ENCODE data around the gene CAMK2N1.

CAMK2N1 gene

GRCh38 chr1:20474333-20474975 is 11.6 kb downstream of the CAMK2N1 start:
- Histone ChIP-seq H3K4me3 (ENCODE audit: low read length) (no peak overlapping the region), H3K4me1 (ENCODE audit: insufficient read depth, low read length) (peaks cover 13% of the 10 kb centered on the region), H3K27me3 (ENCODE audit: insufficient read depth, low read length) (peaks cover 34% of the 10 kb centered on the region), H3K36me3 (ENCODE audit: insufficient read depth, low read depth, low read length) (no peaks in the 10 kb centered on the region), H3K9ac (ENCODE audit: low read depth, low read length) (no peak overlapping the region), H3K9me3 (ENCODE audit: insufficient read depth, low read depth, low read length) (no peaks in the 10 kb centered on the region), H3K27ac (ENCODE audit: low read length) (no peak overlapping the region)

GRCh38 chr1:20473894-20474293 is 12.1 kb downstream of the CAMK2N1 start:
- peak overlapping the region; percentile 67; the same call in 1 of the 2 replicates for H3K4me3 ChIP-seq (ENCODE audit: low read length)

GRCh38 chr1:20472860-20473711 is 12.9 kb downstream of the CAMK2N1 start:
- H3K9ac ChIP-seq (ENCODE audit: low read depth, low read length) = peak overlapping the region; percentile 60; the same call in 1 of the 2 replicates
- peak overlapping the region; percentile 67 for H3K4me3 ChIP-seq (ENCODE audit: low read length)
- no peak overlapping the region for H3K27ac ChIP-seq (ENCODE audit: low read length)
- H3K4me1 ChIP-seq (ENCODE audit: insufficient read depth, low read length) = peaks cover 13% of the 10 kb centered on the region
- peaks cover 33% of the 10 kb centered on the region for H3K27me3 ChIP-seq (ENCODE audit: insufficient read depth, low read length)
- H3K36me3 ChIP-seq (ENCODE audit: insufficient read depth, low read depth, low read length) = no peaks in the 10 kb centered on the region
- no peaks in the 10 kb centered on the region for H3K9me3 ChIP-seq (ENCODE audit: insufficient read depth, low read depth, low read length)

More at GRCh38 chr1:20473894-20474293, 12.1 kb downstream of the CAMK2N1 start:
- H3K4me1 ChIP-seq (ENCODE audit: insufficient read depth, low read length) = peaks cover 13% of the 10 kb centered on the region
- peaks cover 32% of the 10 kb centered on the region for H3K27me3 ChIP-seq (ENCODE audit: insufficient read depth, low read length)
- no peak overlapping the region for H3K27ac ChIP-seq (ENCODE audit: low read length)
- H3K36me3 ChIP-seq (ENCODE audit: insufficient read depth, low read depth, low read length) = no peaks in the 10 kb centered on the region
- H3K9me3 ChIP-seq (ENCODE audit: insufficient read depth, low read depth, low read length) = no peaks in the 10 kb centered on the region
- H3K9ac ChIP-seq (ENCODE audit: low read depth, low read length) = no peak overlapping the region; the same call in 1 of the 2 replicates

- no peak overlapping the region for H3K27ac ChIP-seq (ENCODE audit: low read length)
- no peaks in the 10 kb centered on the region for H3K36me3 ChIP-seq (ENCODE audit: insufficient read depth, low read depth, low read length)
- no peak overlapping the region for H3K4me3 ChIP-seq (ENCODE audit: low read length)
- H3K27me3 ChIP-seq (ENCODE audit: insufficient read depth, low read length) = peaks cover 33% of the 10 kb centered on the region
- H3K9me3 ChIP-seq (ENCODE audit: insufficient read depth, low read depth, low read length) = no peaks in the 10 kb centered on the region
- H3K9ac ChIP-seq (ENCODE audit: low read depth, low read length) = no peak overlapping the region
- peaks cover 8% of the 10 kb centered on the region; the same call in 1 of the 2 replicates for H3K4me1 ChIP-seq (ENCODE audit: insufficient read depth, low read length)
These were observed 13.9 kb downstream of the CAMK2N1 start for GRCh38 chr1:20472121-20472520.

- Histone ChIP-seq H3K36me3 (ENCODE audit: insufficient read depth, low read depth, low read length) (no peaks in the 10 kb centered on the region), H3K27me3 (ENCODE audit: insufficient read depth, low read length) (peaks cover 36% of the 10 kb centered on the region), H3K9me3 (ENCODE audit: insufficient read depth, low read depth, low read length) (no peaks in the 10 kb centered on the region), H3K4me1 (ENCODE audit: insufficient read depth, low read length) (peaks cover 4% of the 10 kb centered on the region; the same call in 1 of the 2 replicates), H3K4me3 (ENCODE audit: low read length) (no peak overlapping the region), H3K27ac (ENCODE audit: low read length) (no peak overlapping the region), H3K9ac (ENCODE audit: low read depth, low read length) (no peak overlapping the region)
These were observed 15.8 kb downstream of the CAMK2N1 start for GRCh38 chr1:20470194-20470593.

- Histone ChIP-seq H3K36me3 (ENCODE audit: insufficient read depth, low read depth, low read length) (no peaks in the 10 kb centered on the region), H3K27me3 (ENCODE audit: insufficient read depth, low read length) (peaks cover 42% of the 10 kb centered on the region), H3K4me1 (ENCODE audit: insufficient read depth, low read length) (peaks cover 4% of the 10 kb centered on the region; the same call in 1 of the 2 replicates), H3K4me3 (ENCODE audit: low read length) (no peak overlapping the region), H3K9ac (ENCODE audit: low read depth, low read length) (no peak overlapping the region), H3K27ac (ENCODE audit: low read length) (no peak overlapping the region), H3K9me3 (ENCODE audit: insufficient read depth, low read depth, low read length) (no peaks in the 10 kb centered on the region)
These were observed 16.5 kb downstream of the CAMK2N1 start for GRCh38 chr1:20469406-20470076.

- no peak overlapping the region for H3K4me3 ChIP-seq (ENCODE audit: low read length)
- no peaks in the 10 kb centered on the region for H3K4me1 ChIP-seq (ENCODE audit: insufficient read depth, low read length)
- peaks cover 5% of the 10 kb centered on the region; the same call in 1 of the 2 replicates for H3K9me3 ChIP-seq (ENCODE audit: insufficient read depth, low read depth, low read length)
- no peak overlapping the region for H3K27ac ChIP-seq (ENCODE audit: low read length)
- H3K27me3 ChIP-seq (ENCODE audit: insufficient read depth, low read length) = peaks cover 49% of the 10 kb centered on the region
- H3K36me3 ChIP-seq (ENCODE audit: insufficient read depth, low read depth, low read length) = no peaks in the 10 kb centered on the region
- H3K9ac ChIP-seq (ENCODE audit: low read depth, low read length) = no peak overlapping the region
These were observed 19.7 kb downstream of the CAMK2N1 start for GRCh38 chr1:20466273-20466672.

- Histone ChIP-seq H3K9ac (ENCODE audit: low read depth, low read length) (no peak overlapping the region), H3K27me3 (ENCODE audit: insufficient read depth, low read length) (peaks cover 49% of the 10 kb centered on the region), H3K4me3 (ENCODE audit: low read length) (no peak overlapping the region), H3K27ac (ENCODE audit: low read length) (no peak overlapping the region), H3K9me3 (ENCODE audit: insufficient read depth, low read depth, low read length) (peaks cover 5% of the 10 kb centered on the region; the same call in 1 of the 2 replicates), H3K4me1 (ENCODE audit: insufficient read depth, low read length) (no peaks in the 10 kb centered on the region), H3K36me3 (ENCODE audit: insufficient read depth, low read depth, low read length) (no peaks in the 10 kb centered on the region)
These were observed 20.8 kb downstream of the CAMK2N1 start for GRCh38 chr1:20465187-20465586.

GRCh38 chr1:20463502-20463901 is 22.5 kb downstream of the CAMK2N1 start:
- Histone ChIP-seq H3K36me3 (ENCODE audit: insufficient read depth, low read depth, low read length) (no peaks in the 10 kb centered on the region), H3K4me3 (ENCODE audit: low read length) (no peak overlapping the region), H3K27me3 (ENCODE audit: insufficient read depth, low read length) (peaks cover 41% of the 10 kb centered on the region), H3K27ac (ENCODE audit: low read length) (no peak overlapping the region), H3K9me3 (ENCODE audit: insufficient read depth, low read depth, low read length) (peaks cover 5% of the 10 kb centered on the region; the same call in 1 of the 2 replicates), H3K4me1 (ENCODE audit: insufficient read depth, low read length) (no peaks in the 10 kb centered on the region), H3K9ac (ENCODE audit: low read depth, low read length) (no peak overlapping the region)

- H3K27me3 ChIP-seq (ENCODE audit: insufficient read depth, low read length) = peaks cover 31% of the 10 kb centered on the region
- H3K27ac ChIP-seq (ENCODE audit: low read length) = no peak overlapping the region
- no peak overlapping the region for H3K9ac ChIP-seq (ENCODE audit: low read depth, low read length)
- H3K4me3 ChIP-seq (ENCODE audit: low read length) = no peak overlapping the region
- no peaks in the 10 kb centered on the region for H3K4me1 ChIP-seq (ENCODE audit: insufficient read depth, low read length)
- H3K36me3 ChIP-seq (ENCODE audit: insufficient read depth, low read depth, low read length) = no peaks in the 10 kb centered on the region
- H3K9me3 ChIP-seq (ENCODE audit: insufficient read depth, low read depth, low read length) = peaks cover 5% of the 10 kb centered on the region; the same call in 1 of the 2 replicates
These were observed 23.6 kb downstream of the CAMK2N1 start for GRCh38 chr1:20462397-20462796.

GRCh38 chr1:20458717-20459116 is 27.3 kb downstream of the CAMK2N1 start:
- Histone ChIP-seq H3K27ac (ENCODE audit: low read length) (no peak overlapping the region), H3K9me3 (ENCODE audit: insufficient read depth, low read depth, low read length) (peaks cover 5% of the 10 kb centered on the region; the same call in 1 of the 2 replicates), H3K36me3 (ENCODE audit: insufficient read depth, low read depth, low read length) (no peaks in the 10 kb centered on the region), H3K4me3 (ENCODE audit: low read length) (no peak overlapping the region), H3K27me3 (ENCODE audit: insufficient read depth, low read length) (no peaks in the 10 kb centered on the region; the same call in 1 of the 2 replicates), H3K4me1 (ENCODE audit: insufficient read depth, low read length) (no peaks in the 10 kb centered on the region), H3K9ac (ENCODE audit: low read depth, low read length) (no peak overlapping the region)

Measured in iPS-20b (cell line).